GM20000 (cell line): ENCODE results near the gene MLIP.

Source experiments
- DNase-seq: peaks from one replicate; pipeline ENCODE4 v3.0.0; 2012; ENCODE audit warnings: low spot score
- TF ChIP-seq, protein P1 (sequence below): IDR thresholded peaks from 2 replicates; pipeline ENCODE4 v1.5.1; 2012; ENCODE audit warnings: mild to moderate bottlenecking, control low read depth; ENCODE audit errors: extremely low read depth, missing control alignments

MLIP gene

DNA sequence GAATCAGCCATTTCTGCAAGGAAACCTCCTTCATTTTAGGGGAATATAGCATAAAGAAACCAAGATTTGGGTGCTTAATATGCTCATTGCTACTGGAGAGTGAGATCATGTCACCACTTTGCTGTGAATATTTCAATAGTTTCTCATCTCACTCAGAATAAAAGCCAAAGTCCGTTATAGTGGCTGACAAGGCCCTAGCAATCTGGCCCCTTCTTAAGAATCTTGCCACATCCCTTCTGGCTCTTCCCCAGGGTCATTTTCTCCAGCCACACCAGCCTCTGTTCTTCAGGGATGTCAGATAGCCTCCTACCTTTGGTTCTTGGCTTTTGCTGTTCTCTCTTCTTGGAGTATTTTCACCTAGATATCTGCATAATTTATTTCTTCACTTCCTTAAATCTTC, 24.8 kb upstream of the MLIP start:
- TF ChIP-seq, protein P1, sequence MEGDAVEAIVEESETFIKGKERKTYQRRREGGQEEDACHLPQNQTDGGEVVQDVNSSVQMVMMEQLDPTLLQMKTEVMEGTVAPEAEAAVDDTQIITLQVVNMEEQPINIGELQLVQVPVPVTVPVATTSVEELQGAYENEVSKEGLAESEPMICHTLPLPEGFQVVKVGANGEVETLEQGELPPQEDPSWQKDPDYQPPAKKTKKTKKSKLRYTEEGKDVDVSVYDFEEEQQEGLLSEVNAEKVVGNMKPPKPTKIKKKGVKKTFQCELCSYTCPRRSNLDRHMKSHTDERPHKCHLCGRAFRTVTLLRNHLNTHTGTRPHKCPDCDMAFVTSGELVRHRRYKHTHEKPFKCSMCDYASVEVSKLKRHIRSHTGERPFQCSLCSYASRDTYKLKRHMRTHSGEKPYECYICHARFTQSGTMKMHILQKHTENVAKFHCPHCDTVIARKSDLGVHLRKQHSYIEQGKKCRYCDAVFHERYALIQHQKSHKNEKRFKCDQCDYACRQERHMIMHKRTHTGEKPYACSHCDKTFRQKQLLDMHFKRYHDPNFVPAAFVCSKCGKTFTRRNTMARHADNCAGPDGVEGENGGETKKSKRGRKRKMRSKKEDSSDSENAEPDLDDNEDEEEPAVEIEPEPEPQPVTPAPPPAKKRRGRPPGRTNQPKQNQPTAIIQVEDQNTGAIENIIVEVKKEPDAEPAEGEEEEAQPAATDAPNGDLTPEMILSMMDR: no peak
- DNase-seq: no peak

DNA sequence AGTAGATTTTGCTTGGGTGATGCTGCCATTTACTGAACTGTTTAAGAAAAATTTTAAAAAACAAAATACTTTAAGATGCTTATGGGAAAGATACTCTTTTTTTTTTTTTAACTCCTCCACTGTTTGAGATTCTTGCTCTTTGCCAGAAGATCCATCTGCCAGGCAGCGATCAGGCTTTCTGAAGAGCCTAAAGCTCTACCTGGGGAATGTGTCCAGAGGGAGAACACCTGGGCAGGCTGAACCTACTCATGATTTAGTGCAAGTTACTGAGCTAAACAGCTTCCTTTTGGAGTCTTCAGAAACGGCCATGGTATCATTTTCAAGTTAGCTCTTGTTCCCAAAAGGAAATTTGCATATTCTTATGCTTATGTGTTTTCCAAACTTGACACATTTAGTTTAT, 23.5 kb upstream of the MLIP start:
- TF ChIP-seq, protein P1: no peak
- no peak for DNase-seq

DNA sequence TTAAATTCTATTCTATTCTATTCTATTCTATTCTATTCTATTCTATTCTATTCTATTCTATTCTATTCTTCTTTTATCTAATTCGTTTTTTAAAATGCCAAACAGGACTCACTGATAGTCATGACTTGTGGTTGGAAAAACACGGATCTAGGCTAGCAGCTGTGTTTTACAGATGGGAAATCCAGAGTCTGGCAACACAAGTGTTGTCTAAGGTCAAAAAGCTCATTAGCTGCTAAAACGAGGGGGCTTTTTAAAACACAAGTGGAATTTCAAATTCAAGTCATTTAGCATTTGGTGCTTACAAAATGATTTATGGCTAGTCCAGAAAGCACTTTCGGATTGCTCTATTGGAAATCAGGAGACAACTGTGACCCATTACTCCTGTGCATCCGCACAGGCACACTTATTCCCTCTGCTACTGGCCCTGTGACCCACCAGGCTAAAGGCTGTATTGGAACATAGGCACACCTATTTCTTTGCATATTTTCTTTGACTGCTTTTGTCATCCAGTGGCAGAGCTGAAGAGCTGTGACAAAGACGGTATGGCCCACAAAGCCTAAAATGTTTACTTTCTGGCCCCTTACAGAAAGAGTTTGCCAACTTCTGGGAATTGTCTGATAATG, 17.8 kb upstream of the MLIP start:
- TF ChIP-seq, protein P1: no peak
- no peak for DNase-seq

DNA sequence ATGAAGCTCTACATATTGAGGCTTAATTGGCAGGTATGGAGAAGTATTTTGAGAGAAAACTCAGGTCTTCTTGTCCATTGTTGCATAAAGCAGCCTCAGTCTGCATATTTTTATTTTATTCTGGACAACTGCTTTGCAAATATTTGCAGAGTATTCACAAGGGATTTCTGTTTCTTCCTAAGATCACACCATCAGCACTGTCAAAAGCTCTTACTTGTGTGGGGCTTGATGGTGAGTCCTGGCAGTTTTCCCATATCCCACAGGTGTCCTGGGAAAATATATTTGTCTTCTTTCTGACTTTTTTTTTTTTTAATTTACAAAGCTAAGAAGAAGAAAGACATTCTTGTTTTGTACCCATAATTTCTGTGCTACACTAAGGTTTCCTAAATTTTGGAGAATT, 16.9 kb upstream of the MLIP start:
- DNase-seq: no peak
- TF ChIP-seq, protein P1: no peak

DNA sequence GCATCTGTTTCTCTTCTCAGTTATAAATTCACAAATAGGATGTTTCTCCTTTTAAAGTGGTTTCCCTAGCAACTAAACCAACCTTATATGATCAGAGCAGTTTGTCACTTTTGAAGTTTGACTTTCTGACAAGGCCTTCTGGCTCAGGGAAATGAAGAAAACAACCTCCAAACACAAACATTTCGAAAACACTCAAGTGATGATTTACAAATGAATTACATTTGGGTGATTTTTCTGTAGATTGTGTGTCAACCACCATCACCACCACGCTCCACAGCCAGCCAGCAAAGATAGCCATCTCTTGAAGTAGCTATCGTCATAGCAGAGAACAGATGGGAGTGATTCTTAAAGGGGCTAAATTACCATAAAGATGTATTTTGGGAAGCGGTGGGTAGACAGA, 16.5 kb upstream of the MLIP start:
- DNase-seq: no peak
- TF ChIP-seq, protein P1: no peak

DNA sequence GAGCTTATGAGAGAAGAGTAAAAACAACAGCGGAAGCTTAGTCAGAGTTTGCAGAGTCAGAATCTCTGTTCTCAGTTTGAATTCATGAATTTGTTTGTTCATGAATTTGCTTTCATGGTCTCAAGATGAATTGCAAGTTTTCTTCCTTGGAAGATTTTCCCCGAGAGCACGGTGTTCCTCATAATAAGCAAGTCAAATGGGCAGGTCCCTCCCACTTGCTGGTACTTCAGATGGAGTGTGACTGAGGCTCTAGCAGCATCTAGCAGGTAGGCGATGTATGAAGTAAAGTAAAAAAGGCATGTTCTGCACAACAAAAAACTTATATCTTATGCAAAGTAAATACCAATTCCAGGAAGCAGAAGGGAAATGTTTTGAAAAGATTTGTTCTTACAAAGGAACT, 15.5 kb upstream of the MLIP start:
- TF ChIP-seq, protein P1: no peak
- no peak for DNase-seq

DNA sequence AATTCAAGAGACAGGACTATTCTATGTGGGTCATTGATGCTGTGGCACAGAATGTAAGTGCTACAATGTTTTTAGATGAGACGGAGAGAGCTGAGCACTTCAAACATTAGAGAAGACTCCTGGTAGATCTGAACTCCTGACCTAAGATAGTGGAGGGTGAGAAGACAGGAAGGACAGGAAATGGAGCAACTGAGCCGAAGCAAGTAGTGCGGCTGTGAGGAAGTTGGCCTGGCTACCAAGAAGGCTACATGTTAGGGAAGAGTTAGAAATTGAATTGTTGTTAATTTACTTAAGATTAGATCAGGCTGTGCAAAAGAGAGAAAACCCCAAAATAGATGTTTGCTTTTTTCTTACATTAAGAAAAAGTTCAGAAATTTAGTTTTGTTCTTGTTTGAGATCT, 14.4 kb upstream of the MLIP start:
- TF ChIP-seq, protein P1: no peak
- no peak for DNase-seq
